Upper lobe of left lung (tissue), 6 donors: ENCODE measurements around the gene CACNG1. TPM values are rescaled to one million over a fixed set of nuclear protein-coding genes. Genes with fewer than 3 reads are reported as not detected.

Source experiments
- ATAC-seq, 2 donors: fragments of 200-7000 bp; cut with Tn5 transposase; one replicate each; pipeline ENCODE4 v1.9.1; 2022; ENCODE audit warnings: mild to moderate bottlenecking in 2 of 2, moderate library complexity in 2 of 2; ENCODE audit not compliant: low FRiP score in 2 of 2
- DNase-seq, 2 donors: peaks; one replicate each; pipeline ENCODE4 v3.0.0-alpha.2; 2019 to 2020
- H3K27ac ChIP-seq, 4 donors: fragments of 200-600 bp; sonication (generic); one replicate each; pipeline ENCODE4 v1.5.1; 2016 to 2019
- H3K27me3 ChIP-seq, 4 donors: fragments of 200-600 bp; sonication (generic); one replicate each; pipeline ENCODE4 v1.5.1; 2017 to 2019
- H3K36me3 ChIP-seq, 4 donors: fragments of 200-600 bp; sonication (generic); one replicate each; pipeline ENCODE4 v1.5.1; 2016 to 2019
- H3K4me1 ChIP-seq, 4 donors: fragments of 200-600 bp; sonication (generic); one replicate each; pipeline ENCODE4 v1.5.1; 2018 to 2019
- H3K4me3 ChIP-seq, 4 donors: fragments of 200-600 bp; sonication (generic); one replicate each; pipeline ENCODE4 v1.5.1; 2017 to 2019; ENCODE audit warnings: mild to moderate bottlenecking in 2 of 4, moderate library complexity in 1 of 4
- H3K9me3 ChIP-seq, 4 donors: fragments of 200-600 bp; sonication (generic); one replicate each; pipeline ENCODE4 v1.5.1; 2018 to 2019
- EP300 ChIP-seq, 4 donors: sonication (generic); formaldehyde crosslinking; IDR thresholded peaks; one replicate each; pipeline ENCODE4 v1.5.1; 2017; ENCODE audit warnings: antibody characterized with exemption in 4 of 4, control low read depth in 2 of 4
- POLR2A ChIP-seq, 4 donors: fragments of 450-650 bp; IDR thresholded peaks; one replicate each; pipeline ENCODE4 v1.5.1; 2016 to 2017; ENCODE audit warnings: antibody characterized with exemption in 4 of 4, mild to moderate bottlenecking in 2 of 4
- POLR2AphosphoS5 ChIP-seq, 2 donors: sonication (generic); formaldehyde crosslinking; IDR thresholded peaks; one replicate each; pipeline ENCODE4 v1.5.1; 2017; ENCODE audit warnings: antibody characterized with exemption in 2 of 2
- WGBS, 2 donors: methylation state at CpG; one replicate each; pipeline ENCODE4 v1.1.5; 2017 to 2018; 5-methylcytosine and 5-hydroxymethylcytosine counted together
- total RNA-seq, 6 donors: library from RNA; depleted of rRNA in 4 of 6; stranded (reverse); fragments of >200 nt in 4 of 6; gene quantifications; one replicate each; pipeline versions ENCODE4 v1.1.0 to v1.2.1, GENCODE V29; 2016 to 2021
- TF ChIP-seq, protein P1 (sequence below), 6 experiments: fragments of 450-650 bp in 4 of 6; fragments of 200-600 bp in 2 of 6; sonication (generic) in 2 of 6; IDR thresholded peaks; one replicate each; pipeline ENCODE4 v1.5.1; 2016 to 2019; ENCODE audit warnings: antibody characterized with exemption in 6 of 6
- donor health status: DM: no; HTN: no; CAD: no; lungs with moderate emphysema.
- donor health status: DM: no; HTN: yes; CAD: no; lungs with severe emphysema.

The CACNG1 gene
- total RNA-seq, 6 donors from 2014 or later = 0.61 TPM; not detected in 5

DNA sequence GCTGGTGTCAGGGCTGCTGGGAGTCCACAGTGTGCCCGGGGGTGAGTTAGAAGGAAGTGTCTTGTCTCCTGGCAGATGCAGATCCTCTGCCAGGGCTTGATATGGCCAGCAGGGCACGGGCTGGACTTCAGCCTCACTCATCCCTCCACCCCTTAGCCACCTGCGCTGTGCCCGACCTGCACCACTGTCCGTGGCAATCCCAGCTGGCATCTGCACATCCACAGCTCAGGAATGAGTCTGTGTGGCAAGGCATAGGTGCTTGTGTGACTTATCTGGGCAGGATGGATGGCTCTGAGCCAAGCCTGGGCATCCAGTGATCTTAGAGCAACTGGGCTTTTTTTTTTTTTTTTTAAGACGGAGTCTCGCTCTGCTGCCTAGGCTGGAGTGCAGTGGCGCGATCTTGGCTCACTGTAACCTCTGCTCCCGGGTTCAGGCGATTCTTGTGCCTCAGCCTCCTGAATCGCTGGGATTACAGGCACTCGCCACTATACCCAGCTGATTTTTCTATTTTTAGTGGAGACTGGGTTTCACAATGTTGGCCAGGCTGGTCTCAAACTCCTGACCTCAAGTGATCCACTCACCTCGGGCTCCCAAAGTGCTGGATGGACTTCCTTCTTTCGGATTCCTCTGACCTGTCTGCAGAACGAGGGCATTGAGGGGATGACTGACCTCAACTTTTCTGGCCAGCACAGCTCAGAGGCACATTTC lies 22.5 kb upstream of the CACNG1 start:
- DNase-seq (no peak), ATAC-seq (no peak)
- TF ChIP-seq POLR2AphosphoS5 (IDR thresholded peaks at IDR 0.05) (no peak), POLR2A (IDR thresholded peaks at IDR 0.05) (no peak), EP300 (IDR thresholded peaks at IDR 0.05) (no peak)
- TF ChIP-seq, protein P1, sequence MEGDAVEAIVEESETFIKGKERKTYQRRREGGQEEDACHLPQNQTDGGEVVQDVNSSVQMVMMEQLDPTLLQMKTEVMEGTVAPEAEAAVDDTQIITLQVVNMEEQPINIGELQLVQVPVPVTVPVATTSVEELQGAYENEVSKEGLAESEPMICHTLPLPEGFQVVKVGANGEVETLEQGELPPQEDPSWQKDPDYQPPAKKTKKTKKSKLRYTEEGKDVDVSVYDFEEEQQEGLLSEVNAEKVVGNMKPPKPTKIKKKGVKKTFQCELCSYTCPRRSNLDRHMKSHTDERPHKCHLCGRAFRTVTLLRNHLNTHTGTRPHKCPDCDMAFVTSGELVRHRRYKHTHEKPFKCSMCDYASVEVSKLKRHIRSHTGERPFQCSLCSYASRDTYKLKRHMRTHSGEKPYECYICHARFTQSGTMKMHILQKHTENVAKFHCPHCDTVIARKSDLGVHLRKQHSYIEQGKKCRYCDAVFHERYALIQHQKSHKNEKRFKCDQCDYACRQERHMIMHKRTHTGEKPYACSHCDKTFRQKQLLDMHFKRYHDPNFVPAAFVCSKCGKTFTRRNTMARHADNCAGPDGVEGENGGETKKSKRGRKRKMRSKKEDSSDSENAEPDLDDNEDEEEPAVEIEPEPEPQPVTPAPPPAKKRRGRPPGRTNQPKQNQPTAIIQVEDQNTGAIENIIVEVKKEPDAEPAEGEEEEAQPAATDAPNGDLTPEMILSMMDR (IDR thresholded peaks at IDR 0.05) = no peak
- no peak overlapping the region for H3K4me3 ChIP-seq
- no peak overlapping the region for H3K27ac ChIP-seq
- H3K27me3 ChIP-seq = no peaks in the 10 kb centered on the region
- WGBS, 2 donors = 83 to 86% methylated on average over 15 to 16 of the region's 16 CpGs
- H3K36me3 ChIP-seq = no peaks in the 10 kb centered on the region
- no peaks in the 10 kb centered on the region for H3K9me3 ChIP-seq
- peaks cover 0 to 6% (median 0%) of the 10 kb centered on the region in 4 donors for H3K4me1 ChIP-seq

DNA sequence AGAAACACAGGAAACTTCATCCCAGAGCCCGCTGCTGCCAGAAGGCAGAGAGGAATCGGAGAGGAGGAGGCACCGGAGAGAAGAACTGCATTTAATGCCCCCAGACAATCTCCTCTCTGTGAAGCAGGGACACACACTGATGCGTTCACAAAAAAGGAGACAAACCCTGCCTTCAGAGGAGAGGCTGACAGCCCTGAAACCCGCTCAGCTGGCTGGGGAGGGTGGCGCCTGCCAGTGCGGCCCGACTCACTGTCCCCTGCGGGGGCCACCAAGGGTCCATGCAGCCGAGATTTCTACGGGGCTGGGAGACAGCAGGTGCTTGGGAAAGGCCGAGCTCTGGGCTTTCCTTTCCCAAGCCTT lies 21.9 kb upstream of the CACNG1 start:
- H3K9me3 ChIP-seq = no peaks in the 10 kb centered on the region
- H3K27me3 ChIP-seq = no peaks in the 10 kb centered on the region
- no peak overlapping the region for H3K4me3 ChIP-seq
- H3K36me3 ChIP-seq = no peaks in the 10 kb centered on the region
- H3K27ac ChIP-seq = no peak overlapping the region
- DNase-seq (peak in 1 of 2 donors; percentile 62), ATAC-seq (no peak)
- peaks cover 0 to 6% (median 0%) of the 10 kb centered on the region in 4 donors for H3K4me1 ChIP-seq
- WGBS, 2 donors = 90 to 96% methylated on average over 9 to 12 of the region's 12 CpGs
- TF ChIP-seq EP300 (IDR thresholded peaks at IDR 0.05) = no peak
- TF ChIP-seq POLR2AphosphoS5 (IDR thresholded peaks at IDR 0.05) = no peak
- TF ChIP-seq POLR2A (IDR thresholded peaks at IDR 0.05) = no peak
- TF ChIP-seq, protein P1 (IDR thresholded peaks at IDR 0.05) = no peak

DNA sequence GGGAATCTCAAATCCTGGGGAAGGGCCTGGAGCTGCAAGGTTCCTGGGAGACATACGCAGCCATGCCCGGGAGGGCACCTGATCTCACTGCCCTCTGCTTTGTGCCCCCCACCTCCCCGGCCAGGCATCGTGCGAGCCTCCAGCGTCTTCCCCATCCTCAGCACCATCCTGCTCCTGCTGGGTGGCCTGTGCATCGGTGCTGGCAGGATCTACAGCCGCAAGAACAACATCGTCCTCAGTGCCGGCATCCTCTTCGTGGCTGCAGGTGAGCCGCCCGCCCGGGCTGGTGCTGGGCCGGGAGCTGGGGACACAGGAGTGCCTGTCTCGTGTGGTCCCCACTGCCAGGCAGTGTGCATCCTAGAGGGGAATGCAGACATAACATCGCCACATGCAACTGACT lies 19.6 kb upstream of the CACNG1 start:
- Histone ChIP-seq H3K27ac (no peak overlapping the region), H3K9me3 (no peaks in the 10 kb centered on the region), H3K4me1 (peaks cover 0 to 6% (median 0%) of the 10 kb centered on the region in 4 donors), H3K27me3 (no peaks in the 10 kb centered on the region), H3K4me3 (no peak overlapping the region), H3K36me3 (no peaks in the 10 kb centered on the region)
- WGBS, 2 donors = 89 to 91% methylated on average over 10 to 17 of the region's 17 CpGs
- peak in 1 of 2 donors; percentile 76 for DNase-seq
- no peak for ATAC-seq
- TF ChIP-seq POLR2A (IDR thresholded peaks at IDR 0.05) (no peak), EP300 (IDR thresholded peaks at IDR 0.05) (no peak), POLR2AphosphoS5 (IDR thresholded peaks at IDR 0.05) (no peak)
- TF ChIP-seq, protein P1 (IDR thresholded peaks at IDR 0.05) = no peak

DNA sequence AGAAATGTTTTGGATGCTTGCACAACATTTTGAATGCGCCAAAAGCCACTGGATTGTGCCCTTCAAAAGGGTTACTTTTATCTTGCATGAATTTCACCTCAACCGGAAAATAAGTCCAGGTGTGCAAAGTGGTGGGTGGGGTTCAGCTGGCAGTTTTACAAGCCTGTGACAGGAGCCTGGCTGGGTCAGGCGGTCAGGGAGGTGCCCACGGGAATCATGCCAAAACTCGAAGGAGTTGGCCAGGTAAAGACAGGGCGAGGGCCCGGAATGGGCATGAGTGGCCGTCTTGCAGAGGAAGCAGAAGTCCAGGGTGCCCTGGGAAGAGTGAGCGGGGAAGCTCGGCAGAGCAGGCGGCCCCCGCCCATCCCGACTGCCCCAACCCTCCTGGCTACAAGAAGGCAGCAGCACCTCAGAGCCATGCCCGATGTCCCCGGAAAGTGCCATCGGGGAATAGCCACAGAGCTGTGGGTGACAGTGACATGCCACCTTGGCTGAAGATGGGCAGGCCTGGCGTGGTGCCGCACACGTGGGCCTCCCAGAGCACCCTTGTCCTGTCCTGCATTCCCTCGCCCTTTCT lies 19.1 kb upstream of the CACNG1 start:
- DNase-seq (peak; percentile 65 to 68), ATAC-seq (peak in 1 of 2 donors; percentile 27)
- Histone ChIP-seq H3K4me1 (peaks cover 0 to 6% (median 0%) of the 10 kb centered on the region in 4 donors), H3K9me3 (no peaks in the 10 kb centered on the region), H3K4me3 (no peak overlapping the region), H3K27me3 (no peaks in the 10 kb centered on the region), H3K36me3 (no peaks in the 10 kb centered on the region), H3K27ac (no peak overlapping the region)
- TF ChIP-seq, protein P1 (IDR thresholded peaks at IDR 0.05) = no peak
- no peak for TF ChIP-seq POLR2A (IDR thresholded peaks at IDR 0.05)
- no peak for TF ChIP-seq POLR2AphosphoS5 (IDR thresholded peaks at IDR 0.05)
- TF ChIP-seq EP300 (IDR thresholded peaks at IDR 0.05) = no peak
- 77 to 87% methylated on average over 13 to 20 of the region's 20 CpGs for WGBS, 2 donors
